OCI-LY3 (cell line): ENCODE data around the gene MYH10.
A peak's percentile ranks its signal among the peaks of the same experiment; 100 is the strongest.

Experiments used
- H2AFZ ChIP-seq: fragments of 200-600, 300-600 bp; shearing (Covaris generic); 2 replicates; pipeline ENCODE4 v1.6.0; 2014; ENCODE audit warnings: antibody characterized with exemption, low read depth, low read length
- H3K27ac ChIP-seq: fragments of 200-600, 300-600 bp; sonication (generic); 2 replicates; pipeline ENCODE4 v1.5.1; 2014; ENCODE audit warnings: mild to moderate bottlenecking, low read length, moderate library complexity, mixed read lengths
- H3K27me3 ChIP-seq: fragments of 200-600, 300-600 bp; sonication (generic); 2 replicates; pipeline ENCODE4 v1.6.1; 2014; ENCODE audit warnings: low read depth, low read length, mixed read lengths
- H3K36me3 ChIP-seq: fragments of 200-600, 300-600 bp; sonication (generic); replicated peaks from 2 replicates; pipeline ENCODE3; 2014; ENCODE audit warnings: low read depth, low read length, mixed read lengths
- H3K4me1 ChIP-seq: fragments of 300-600, 200-600 bp; sonication (generic); 2 replicates; pipeline ENCODE4 v1.6.1; 2014; ENCODE audit warnings: low read length, mixed read lengths
- H3K4me2 ChIP-seq: fragments of 200-600, 300-600 bp; sonication (generic); 2 replicates; pipeline ENCODE4 v1.6.1; 2014; ENCODE audit warnings: low read length, mixed read lengths
- H3K4me3 ChIP-seq: fragments of 300-600, 200-600 bp; sonication (generic); 2 replicates; pipeline ENCODE4 v1.5.1; 2014; ENCODE audit warnings: antibody characterized with exemption, mild to moderate bottlenecking, low read length, moderate library complexity
- H3K79me2 ChIP-seq: fragments of 300-600, 200-600 bp; shearing (Covaris generic); 2 replicates; pipeline ENCODE4 v1.6.1; 2014; ENCODE audit warnings: mild to moderate bottlenecking, low read length, mixed read lengths
- H3K9ac ChIP-seq: fragments of 300-600, 200-600 bp; shearing (Covaris generic); 2 replicates; pipeline ENCODE4 v1.6.0; 2014; ENCODE audit warnings: mild to moderate bottlenecking, low read length, moderate library complexity
- H3K9me3 ChIP-seq: fragments of 200-600, 300-600 bp; shearing (Covaris generic); 2 replicates; pipeline ENCODE4 v1.6.1; 2014; ENCODE audit warnings: low read length, mixed read lengths; ENCODE audit not compliant: insufficient read depth
- H4K20me1 ChIP-seq: fragments of 200-600, 300-600 bp; sonication (generic); 2 replicates; pipeline ENCODE4 v1.6.1; 2016; ENCODE audit warnings: low read length, mixed read lengths; ENCODE audit not compliant: insufficient read depth
- EZH2phosphoT487 ChIP-seq: fragments of 200-600 bp; shearing (Covaris generic); IDR thresholded peaks from 2 replicates; pipeline ENCODE4 v1.6.1; 2018; ENCODE audit warnings: antibody characterized with exemption, mixed run types, low read depth
- TF ChIP-seq, protein P1 (sequence below): fragments of 200-600, 300-600 bp; sonication (generic); IDR thresholded peaks from 2 replicates; pipeline ENCODE4 v1.5.1; 2014; ENCODE audit warnings: antibody characterized with exemption, low read length, low read depth

MYH10 gene

DNA sequence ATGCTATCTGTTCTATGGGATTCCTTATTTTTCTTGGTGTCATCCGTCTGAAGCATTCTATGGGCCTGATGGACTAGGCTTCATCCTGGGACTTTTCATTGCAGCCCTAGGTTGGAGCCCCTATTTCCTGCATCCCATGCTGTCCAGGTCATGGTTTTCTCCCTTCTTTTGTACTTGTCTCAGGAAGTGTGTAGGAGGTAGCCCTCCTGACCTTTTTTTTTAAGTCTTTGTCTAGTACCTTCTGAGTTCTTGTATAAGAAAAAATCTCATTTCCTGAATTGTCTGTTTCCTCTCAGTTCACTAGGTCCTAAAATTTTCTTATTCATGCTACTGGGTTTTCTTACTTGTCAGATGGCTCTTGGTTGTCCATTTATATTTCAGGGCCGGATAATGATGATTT is 188.8 kb downstream of the MYH10 start:
- H3K27me3 ChIP-seq: no peaks in the 10 kb centered on the region
- peaks cover 5% of the 10 kb centered on the region for H3K36me3 ChIP-seq
- H2AFZ ChIP-seq: no peak overlapping the region
- H3K4me1 ChIP-seq: peaks cover 5% of the 10 kb centered on the region; the same call in 1 of the 2 replicates
- no peak overlapping the region for H3K4me3 ChIP-seq
- H3K27ac ChIP-seq: no peak overlapping the region
- H4K20me1 ChIP-seq: peaks cover 32% of the 10 kb centered on the region
- no peak overlapping the region for H3K4me2 ChIP-seq
- H3K9me3 ChIP-seq: no peaks in the 10 kb centered on the region
- TF ChIP-seq, protein P1, sequence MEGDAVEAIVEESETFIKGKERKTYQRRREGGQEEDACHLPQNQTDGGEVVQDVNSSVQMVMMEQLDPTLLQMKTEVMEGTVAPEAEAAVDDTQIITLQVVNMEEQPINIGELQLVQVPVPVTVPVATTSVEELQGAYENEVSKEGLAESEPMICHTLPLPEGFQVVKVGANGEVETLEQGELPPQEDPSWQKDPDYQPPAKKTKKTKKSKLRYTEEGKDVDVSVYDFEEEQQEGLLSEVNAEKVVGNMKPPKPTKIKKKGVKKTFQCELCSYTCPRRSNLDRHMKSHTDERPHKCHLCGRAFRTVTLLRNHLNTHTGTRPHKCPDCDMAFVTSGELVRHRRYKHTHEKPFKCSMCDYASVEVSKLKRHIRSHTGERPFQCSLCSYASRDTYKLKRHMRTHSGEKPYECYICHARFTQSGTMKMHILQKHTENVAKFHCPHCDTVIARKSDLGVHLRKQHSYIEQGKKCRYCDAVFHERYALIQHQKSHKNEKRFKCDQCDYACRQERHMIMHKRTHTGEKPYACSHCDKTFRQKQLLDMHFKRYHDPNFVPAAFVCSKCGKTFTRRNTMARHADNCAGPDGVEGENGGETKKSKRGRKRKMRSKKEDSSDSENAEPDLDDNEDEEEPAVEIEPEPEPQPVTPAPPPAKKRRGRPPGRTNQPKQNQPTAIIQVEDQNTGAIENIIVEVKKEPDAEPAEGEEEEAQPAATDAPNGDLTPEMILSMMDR: no peak
- no peak for TF ChIP-seq EZH2phosphoT487
- H3K79me2 ChIP-seq: peaks cover 54% of the 10 kb centered on the region
- H3K9ac ChIP-seq: no peak overlapping the region

DNA sequence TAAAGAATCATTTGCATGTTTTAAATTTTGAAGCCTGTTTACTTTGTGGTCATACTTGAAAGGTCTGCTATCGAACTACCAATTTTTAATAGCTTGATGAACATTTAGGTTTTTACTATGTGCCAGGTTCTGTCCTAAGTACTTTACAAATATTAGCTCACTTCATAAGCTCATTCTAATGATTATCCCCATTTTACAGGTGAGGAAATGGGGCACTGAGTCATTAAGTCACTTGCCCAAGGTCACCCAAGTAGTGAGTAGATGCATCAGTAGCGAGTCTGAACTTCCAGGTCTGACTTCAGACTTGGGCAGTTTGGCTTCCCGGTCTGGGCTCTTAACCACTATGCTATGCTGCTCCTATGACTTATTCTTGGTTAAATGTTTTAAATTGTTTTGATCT is 190.8 kb downstream of the MYH10 start:
- Histone ChIP-seq H3K9me3 (no peaks in the 10 kb centered on the region), H3K36me3 (peaks cover 5% of the 10 kb centered on the region), H3K79me2 (peaks cover 63% of the 10 kb centered on the region), H3K4me3 (no peak overlapping the region), H3K4me1 (peaks cover 5% of the 10 kb centered on the region; the same call in 1 of the 2 replicates), H3K27me3 (no peaks in the 10 kb centered on the region), H2AFZ (no peak overlapping the region), H4K20me1 (peaks cover 32% of the 10 kb centered on the region), H3K4me2 (no peak overlapping the region), H3K27ac (no peak overlapping the region), H3K9ac (no peak overlapping the region)
- no peak for TF ChIP-seq EZH2phosphoT487
- TF ChIP-seq, protein P1: no peak

DNA sequence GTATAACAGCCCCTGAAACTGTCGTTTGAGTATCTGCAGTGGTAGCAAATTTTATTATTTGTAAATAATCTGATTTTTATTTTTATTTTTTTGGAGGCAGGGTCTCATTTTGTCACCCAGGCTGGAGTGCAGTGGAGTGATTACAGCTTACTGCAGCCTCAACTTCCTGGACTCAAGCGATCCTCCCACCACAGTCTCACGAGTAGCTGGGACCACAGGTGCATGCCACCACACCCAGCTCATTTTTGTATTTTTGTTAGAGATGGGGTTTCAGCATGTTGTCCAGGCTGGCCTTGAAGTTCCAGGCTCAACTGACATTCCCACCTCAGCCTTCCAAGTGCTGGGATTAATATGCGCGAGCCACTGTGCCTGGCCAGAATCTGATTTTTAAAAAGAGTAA is 192.1 kb downstream of the MYH10 start:
- H2AFZ ChIP-seq: no peak overlapping the region
- peaks cover 5% of the 10 kb centered on the region; the same call in 1 of the 2 replicates for H3K4me1 ChIP-seq
- no peak overlapping the region for H3K27ac ChIP-seq
- peaks cover 25% of the 10 kb centered on the region for H4K20me1 ChIP-seq
- no peaks in the 10 kb centered on the region for H3K27me3 ChIP-seq
- no peak overlapping the region for H3K4me3 ChIP-seq
- H3K4me2 ChIP-seq: no peak overlapping the region
- H3K36me3 ChIP-seq: peaks cover 3% of the 10 kb centered on the region
- H3K79me2 ChIP-seq: peaks cover 63% of the 10 kb centered on the region
- no peaks in the 10 kb centered on the region for H3K9me3 ChIP-seq
- TF ChIP-seq EZH2phosphoT487: no peak
- TF ChIP-seq, protein P1: no peak
- H3K9ac ChIP-seq: no peak overlapping the region

GRCh38 chr17:8436844-8437171 is 193.7 kb downstream of the MYH10 start:
- H3K27ac ChIP-seq: no peak overlapping the region
- H3K4me1 ChIP-seq: peaks cover 5% of the 10 kb centered on the region; the same call in 1 of the 2 replicates
- H3K27me3 ChIP-seq: no peaks in the 10 kb centered on the region
- peaks cover 3% of the 10 kb centered on the region for H3K36me3 ChIP-seq
- peaks cover 16% of the 10 kb centered on the region for H4K20me1 ChIP-seq
- H3K4me3 ChIP-seq: peak overlapping the region; percentile 90
- H3K9me3 ChIP-seq: no peaks in the 10 kb centered on the region
- H3K9ac ChIP-seq: peak overlapping the region; percentile 79
- H2AFZ ChIP-seq: no peak overlapping the region
- TF ChIP-seq, protein P1: no peak
- TF ChIP-seq EZH2phosphoT487: no peak
- peak overlapping the region; percentile 84 for H3K4me2 ChIP-seq
- H3K79me2 ChIP-seq: peaks cover 56% of the 10 kb centered on the region
